Measurements from ENCODE around the gene CDH4.

Gene CDH4

GRCh38 chr20:61311656-61312387 lies 59.8 kb downstream of the CDH4 start:
- no peak overlapping the region for H3K4me3 ChIP-seq (ENCODE audit: low read depth, low read length)
- TF ChIP-seq CTCF (IDR thresholded peaks at IDR 0.05; ENCODE audit: control insufficient read depth, extremely low read depth, insufficient read depth), result no peak
- no peak for DNase-seq (ENCODE audit: low read depth)

GRCh38 chr20:61312925-61313324 lies 60.9 kb downstream of the CDH4 start:
- no peak for DNase-seq (ENCODE audit: low read depth)
- H3K4me3 ChIP-seq (ENCODE audit: low read depth, low read length), result no peak overlapping the region
- no peak for TF ChIP-seq CTCF (IDR thresholded peaks at IDR 0.05; ENCODE audit: control insufficient read depth, extremely low read depth, insufficient read depth)

- no peak for DNase-seq (ENCODE audit: low read depth)
- TF ChIP-seq CTCF (IDR thresholded peaks at IDR 0.05; ENCODE audit: control insufficient read depth, extremely low read depth, insufficient read depth), result no peak
- no peak overlapping the region for H3K4me3 ChIP-seq (ENCODE audit: low read depth, low read length)
Observed at GRCh38 chr20:61313396-61313795, 61.3 kb downstream of the CDH4 start.

- TF ChIP-seq CTCF (IDR thresholded peaks at IDR 0.05; ENCODE audit: control insufficient read depth, extremely low read depth, insufficient read depth), result no peak
- DNase-seq (ENCODE audit: low read depth), result no peak
- no peak overlapping the region for H3K4me3 ChIP-seq (ENCODE audit: low read depth, low read length)
Observed at GRCh38 chr20:61314326-61315010, 62.4 kb downstream of the CDH4 start.

GRCh38 chr20:61315319-61315718 lies 63.3 kb downstream of the CDH4 start:
- TF ChIP-seq CTCF (IDR thresholded peaks at IDR 0.05; ENCODE audit: control insufficient read depth, extremely low read depth, insufficient read depth), result no peak
- no peak overlapping the region for H3K4me3 ChIP-seq (ENCODE audit: low read depth, low read length)
- DNase-seq (ENCODE audit: low read depth), result no peak

GRCh38 chr20:61316346-61316745 lies 64.3 kb downstream of the CDH4 start:
- DNase-seq (ENCODE audit: low read depth), result no peak
- H3K4me3 ChIP-seq (ENCODE audit: low read depth, low read length), result no peak overlapping the region
- no peak for TF ChIP-seq CTCF (IDR thresholded peaks at IDR 0.05; ENCODE audit: control insufficient read depth, extremely low read depth, insufficient read depth)

All from LNCaP clone FGC (cell line).